Activated naive CD4-positive, alpha-beta T cell (primary cell): ENCODE data around the gene SPRR1B.
"Not testable (repeated sequence)": the region's sequence is repeated elsewhere in the genome, so short reads cannot be mapped to it uniquely, and the experiment has no call there.

Experiments
- DNase-seq, 4 experiments: peaks; one replicate each; lab custom pipeline; 2025; lab: John Stamatoyannopoulos, UW

The SPRR1B gene

GRCh38 chr1:153030895-153031294, at the start of gene SPRR1B:
SPRR1B (plus strand) TSS chr1:153031203; CDS start chr1:153032346, 1,143 bp downstream.
- no peak for DNase-seq

- DNase-seq: no peak
Measured at GRCh38 chr1:152982076-152982475, 48.9 kb upstream of the SPRR1B start.

GRCh38 chr1:152983234-152983633, 47.8 kb upstream of the SPRR1B start:
- no peak for DNase-seq

GRCh38 chr1:152983743-152984142, 47.3 kb upstream of the SPRR1B start, which contains the start of gene SPRR1A:
SPRR1A (plus strand) TSS chr1:152984081; CDS start chr1:152985231, 1,150 bp downstream.
- no peak for DNase-seq

- no peak for DNase-seq
Measured at GRCh38 chr1:152986578-152986977, 44.4 kb upstream of the SPRR1B start.

GRCh38 chr1:152993186-152993585, 37.8 kb upstream of the SPRR1B start:
- no peak for DNase-seq

GRCh38 chr1:152995842-152996241, 35.2 kb upstream of the SPRR1B start:
- DNase-seq: no peak

GRCh38 chr1:152996633-152997400, 34.2 kb upstream of the SPRR1B start:
- DNase-seq: no peak

- DNase-seq: no peak
Measured at GRCh38 chr1:152997901-152998300, 33.1 kb upstream of the SPRR1B start.

GRCh38 chr1:152998476-152998875, 32.5 kb upstream of the SPRR1B start:
- no peak for DNase-seq

- no peak for DNase-seq
Measured at GRCh38 chr1:152999818-153000217, 31.2 kb upstream of the SPRR1B start.

GRCh38 chr1:153000294-153000693, 30.7 kb upstream of the SPRR1B start:
- DNase-seq: no peak

- DNase-seq: no peak
Measured at GRCh38 chr1:153001382-153001781, 29.6 kb upstream of the SPRR1B start, which contains the start of gene SPRR3. SPRR3 (plus strand) TSS chr1:153001749; CDS start chr1:153003021, 1,272 bp downstream.

- DNase-seq: not testable (repeated sequence)
Measured at GRCh38 chr1:153011235-153011758, 19.7 kb upstream of the SPRR1B start.

GRCh38 chr1:153021829-153022228, 9.2 kb upstream of the SPRR1B start:
- not testable (repeated sequence) for DNase-seq

GRCh38 chr1:153022340-153022739, 8.7 kb upstream of the SPRR1B start:
- not testable (repeated sequence) for DNase-seq

GRCh38 chr1:153023109-153023508, 7.9 kb upstream of the SPRR1B start:
- DNase-seq: no peak

GRCh38 chr1:153024413-153024812, 6.6 kb upstream of the SPRR1B start:
- DNase-seq: no peak

- DNase-seq: no peak
Measured at GRCh38 chr1:153025797-153026196, 5.2 kb upstream of the SPRR1B start.

GRCh38 chr1:153028766-153029165, 2.2 kb upstream of the SPRR1B start:
- DNase-seq: no peak

- DNase-seq: no peak
Measured at GRCh38 chr1:153032073-153032472, 1.1 kb downstream of the SPRR1B start.

- no peak for DNase-seq
Measured at GRCh38 chr1:153032677-153033308, 1.8 kb downstream of the SPRR1B start.

- DNase-seq: no peak
Measured at GRCh38 chr1:153035211-153035610, 4.2 kb downstream of the SPRR1B start.
